PFSK-1 (cell line): Measurements from ENCODE around the gene TNFAIP1.

ENCODE experiments used
- POLR2AphosphoS5 ChIP-seq: IDR thresholded peaks from 2 replicates; pipeline ENCODE4 v1.6.1; 2012; ENCODE audit warnings: low read depth, mild to moderate bottlenecking, control low read depth, low read length, moderate library complexity
- TAF1 ChIP-seq: IDR thresholded peaks from 2 replicates; pipeline ENCODE4 v1.6.1; 2012; ENCODE audit warnings: low read length, control low read depth, borderline replicate concordance; ENCODE audit not compliant: insufficient read depth

DNA sequence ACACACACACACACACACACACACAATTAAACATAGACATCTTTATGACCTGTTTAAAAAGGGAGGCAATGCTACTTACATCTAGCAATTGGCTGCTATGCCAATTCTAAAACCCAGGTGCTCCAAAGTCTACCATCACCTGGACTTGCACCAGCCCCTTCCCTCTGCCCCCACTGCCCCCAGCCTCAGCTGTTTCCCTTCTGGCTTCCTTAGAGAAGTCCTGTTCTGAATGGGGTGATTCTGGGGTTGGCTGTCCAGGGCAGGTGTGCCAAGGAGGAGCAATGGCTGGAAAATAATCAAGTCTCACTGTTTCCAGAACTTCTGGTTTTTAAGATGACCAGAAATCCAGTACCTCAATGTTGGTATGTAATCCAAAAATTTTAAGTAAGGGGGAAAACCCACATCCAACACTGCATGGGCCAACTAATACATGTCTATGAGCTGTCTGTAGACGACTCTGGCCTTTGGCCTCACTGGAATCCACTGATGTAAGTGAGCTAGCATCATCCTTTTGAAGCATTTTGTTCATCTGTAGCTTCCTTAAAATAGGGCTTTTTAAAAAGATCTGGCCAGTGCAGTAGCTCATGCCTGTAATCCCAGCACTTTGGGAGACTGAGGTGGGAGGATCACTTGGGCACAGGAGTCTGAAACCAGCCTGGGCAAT, 2.3 kb upstream of the TNFAIP1 start:
- TF ChIP-seq POLR2AphosphoS5 (no peak), TAF1 (no peak)
